Gastrocnemius medialis (tissue), 4 donors: Measurements from ENCODE around the gene DDI1.

Source experiments
- CTCF ChIP-seq, 5 experiments: fragments of 450-650 bp in 3 of 5; fragments of 200-600 bp in 2 of 5; sonication (generic) in 2 of 5; IDR thresholded peaks in 4 of 5; conservative IDR thresholded peaks in 1 of 5; 1 replicate in 4 of 5; 2 replicates in 1 of 5; pipeline ENCODE4 v1.5.1; 2016 to 2019; ENCODE audit warnings: antibody characterized with exemption in 5 of 5, mild to moderate bottlenecking in 3 of 5, moderate library complexity in 3 of 5
- POLR2A ChIP-seq, 2 donors: fragments of 450-650 bp; IDR thresholded peaks; one replicate each; pipeline ENCODE4 v1.6.1; 2017; ENCODE audit warnings: antibody characterized with exemption in 2 of 2, mild to moderate bottlenecking in 2 of 2, moderate library complexity in 2 of 2

GRCh38 chr11:104055596-104055995 is 19.2 kb downstream of the DDI1 start:
- TF ChIP-seq CTCF (IDR thresholded peaks at IDR 0.05 in 4 of 5, conservative IDR thresholded peaks at IDR 0.05 in 1 of 5), result no peak
- TF ChIP-seq POLR2A (IDR thresholded peaks at IDR 0.05), result no peak
